ENCODE results near the gene ORMDL3.

- no peak for TF ChIP-seq CTCF (conservative IDR thresholded peaks at IDR 0.05)
- TF ChIP-seq ZFX (IDR thresholded peaks at IDR 0.05): no peak
Observed at GRCh38 chr17:39952680-39953470, 25.5 kb upstream of the ORMDL3 start.

Data from C4-2B (cell line).